Measurements from ENCODE around the gene MYO6.

The MYO6 gene

GRCh38 chr6:75934643-75935472 lies 185.8 kb downstream of the MYO6 start:
- H3K27ac ChIP-seq: no peak overlapping the region
- peak overlapping the region; percentile 14 to 37 (median 22) for H3K4me3 ChIP-seq

GRCh38 chr6:75935473-75935793 lies 186.4 kb downstream of the MYO6 start:
- peak overlapping the region; percentile 14 to 37 (median 22) for H3K4me3 ChIP-seq
- H3K27ac ChIP-seq: no peak overlapping the region

- Histone ChIP-seq H3K4me3 (no peak overlapping the region), H3K27ac (no peak overlapping the region)
These were observed 187.6 kb downstream of the MYO6 start for GRCh38 chr6:75936682-75937081.

GRCh38 chr6:75937846-75938245 lies 188.8 kb downstream of the MYO6 start:
- Histone ChIP-seq H3K4me3 (no peak overlapping the region), H3K27ac (no peak overlapping the region)

GRCh38 chr6:75940564-75940963 lies 191.5 kb downstream of the MYO6 start:
- Histone ChIP-seq H3K4me3 (no peak overlapping the region), H3K27ac (no peak overlapping the region)

- H3K27ac ChIP-seq: no peak overlapping the region
- H3K4me3 ChIP-seq: no peak overlapping the region
These were observed 192.5 kb downstream of the MYO6 start for GRCh38 chr6:75941509-75941908.

- H3K4me3 ChIP-seq: no peak overlapping the region
- H3K27ac ChIP-seq: no peak overlapping the region
These were observed 194.3 kb downstream of the MYO6 start for GRCh38 chr6:75943381-75943780.

GRCh38 chr6:75946146-75946831 lies 197.2 kb downstream of the MYO6 start:
- Histone ChIP-seq H3K4me3 (no peak overlapping the region), H3K27ac (no peak overlapping the region)

GRCh38 chr6:75947935-75948334 lies 198.9 kb downstream of the MYO6 start:
- no peak overlapping the region for H3K4me3 ChIP-seq
- no peak overlapping the region for H3K27ac ChIP-seq

- no peak overlapping the region for H3K4me3 ChIP-seq
These were observed 203.1 kb downstream of the MYO6 start for GRCh38 chr6:75952128-75952527.

GRCh38 chr6:75963569-75963968 lies 214.5 kb downstream of the MYO6 start:
- Histone ChIP-seq H3K27ac (no peak overlapping the region), H3K4me3 (no peak overlapping the region)

More at GRCh38 chr6:75952128-75952527, 203.1 kb downstream of the MYO6 start:
- H3K27ac ChIP-seq: no peak overlapping the region

GRCh38 chr6:75968143-75968542 lies 219.1 kb downstream of the MYO6 start:
- Histone ChIP-seq H3K27ac (no peak overlapping the region), H3K4me3 (no peak overlapping the region)
